ENCODE data around the gene VKORC1.
"Not testable (repeated sequence)": the region's sequence is repeated elsewhere in the genome, so short reads cannot be mapped to it uniquely, and the experiment has no call there.

VKORC1 gene

DNA sequence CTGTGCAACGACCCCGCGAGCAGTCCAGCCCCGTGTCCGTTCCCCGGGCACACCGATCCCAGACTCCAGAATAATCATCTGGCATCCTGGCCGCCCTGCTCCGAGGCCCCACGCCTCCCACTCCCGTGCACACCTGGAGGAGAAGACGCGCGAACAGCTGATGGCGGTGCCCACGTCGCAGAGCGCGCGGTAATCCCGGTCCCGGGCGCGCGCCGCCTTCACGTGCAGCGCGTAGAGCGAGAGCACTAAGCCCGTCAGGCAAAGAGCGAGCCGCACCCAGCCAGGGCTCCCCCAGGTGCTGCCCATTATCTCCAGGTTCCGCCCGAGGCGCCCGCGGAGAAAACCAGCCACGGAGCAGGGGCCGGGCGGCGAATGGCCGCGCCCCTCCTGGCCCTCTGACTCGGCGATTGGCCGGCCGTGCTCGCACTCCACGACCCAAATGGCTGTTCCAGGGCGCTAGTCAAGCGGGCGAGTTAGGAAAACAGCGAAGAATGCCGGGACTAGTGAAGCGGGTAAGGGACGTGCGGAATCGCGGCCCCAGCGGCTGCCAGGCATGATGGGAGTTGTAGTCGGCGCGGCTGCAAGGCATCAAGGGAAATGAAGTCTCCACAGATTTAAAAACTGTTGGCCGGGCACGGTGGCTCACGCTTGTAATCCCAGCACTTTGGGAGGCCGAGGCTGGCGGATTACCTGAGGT, at the start of gene VKORC1:
Gene VKORC1, minus strand, starts transcription at position 374 of the 697 bp plus-strand sequence. Its CDS starts 68 bp downstream, at position 306.
- peak within 1 kb of the TSS; percentile 97 for H3K4me3 ChIP-seq (ENCODE audit: control insufficient read depth, low read depth, low read length)
- TF ChIP-seq, protein P1, sequence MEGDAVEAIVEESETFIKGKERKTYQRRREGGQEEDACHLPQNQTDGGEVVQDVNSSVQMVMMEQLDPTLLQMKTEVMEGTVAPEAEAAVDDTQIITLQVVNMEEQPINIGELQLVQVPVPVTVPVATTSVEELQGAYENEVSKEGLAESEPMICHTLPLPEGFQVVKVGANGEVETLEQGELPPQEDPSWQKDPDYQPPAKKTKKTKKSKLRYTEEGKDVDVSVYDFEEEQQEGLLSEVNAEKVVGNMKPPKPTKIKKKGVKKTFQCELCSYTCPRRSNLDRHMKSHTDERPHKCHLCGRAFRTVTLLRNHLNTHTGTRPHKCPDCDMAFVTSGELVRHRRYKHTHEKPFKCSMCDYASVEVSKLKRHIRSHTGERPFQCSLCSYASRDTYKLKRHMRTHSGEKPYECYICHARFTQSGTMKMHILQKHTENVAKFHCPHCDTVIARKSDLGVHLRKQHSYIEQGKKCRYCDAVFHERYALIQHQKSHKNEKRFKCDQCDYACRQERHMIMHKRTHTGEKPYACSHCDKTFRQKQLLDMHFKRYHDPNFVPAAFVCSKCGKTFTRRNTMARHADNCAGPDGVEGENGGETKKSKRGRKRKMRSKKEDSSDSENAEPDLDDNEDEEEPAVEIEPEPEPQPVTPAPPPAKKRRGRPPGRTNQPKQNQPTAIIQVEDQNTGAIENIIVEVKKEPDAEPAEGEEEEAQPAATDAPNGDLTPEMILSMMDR (IDR thresholded peaks at IDR 0.05; ENCODE audit: control insufficient read depth, insufficient read depth, low read depth, low read length, missing control alignments): no peak
- DNase-seq (ENCODE audit: low read depth): peak; percentile 89

GRCh38 chr16:31143694-31144148, 49.1 kb upstream of the VKORC1 start:
- no peak overlapping the region for H3K4me3 ChIP-seq (ENCODE audit: control insufficient read depth, low read depth, low read length)
- TF ChIP-seq, protein P1 (IDR thresholded peaks at IDR 0.05; ENCODE audit: control insufficient read depth, insufficient read depth, low read depth, low read length, missing control alignments): no peak
- no peak for DNase-seq (ENCODE audit: low read depth)

- H3K4me3 ChIP-seq (ENCODE audit: control insufficient read depth, low read depth, low read length): no peak overlapping the region; the same call in 1 of the 2 replicates
- TF ChIP-seq, protein P1 (IDR thresholded peaks at IDR 0.05; ENCODE audit: control insufficient read depth, insufficient read depth, low read depth, low read length, missing control alignments): no peak
- DNase-seq (ENCODE audit: low read depth): no peak
Measured at GRCh38 chr16:31143011-31143693, 48.6 kb upstream of the VKORC1 start.

- peak; percentile 94 for DNase-seq (ENCODE audit: low read depth)
- peak overlapping the region; percentile 25 for H3K4me3 ChIP-seq (ENCODE audit: control insufficient read depth, low read depth, low read length)
- TF ChIP-seq, protein P1 (IDR thresholded peaks at IDR 0.05; ENCODE audit: control insufficient read depth, insufficient read depth, low read depth, low read length, missing control alignments): peak; percentile 89
Measured at GRCh38 chr16:31142109-31143010, 47.8 kb upstream of the VKORC1 start.

GRCh38 chr16:31141489-31142108, 47.0 kb upstream of the VKORC1 start:
- peak overlapping the region; percentile 17 for H3K4me3 ChIP-seq (ENCODE audit: control insufficient read depth, low read depth, low read length)
- TF ChIP-seq, protein P1 (IDR thresholded peaks at IDR 0.05; ENCODE audit: control insufficient read depth, insufficient read depth, low read depth, low read length, missing control alignments): no peak

DNA sequence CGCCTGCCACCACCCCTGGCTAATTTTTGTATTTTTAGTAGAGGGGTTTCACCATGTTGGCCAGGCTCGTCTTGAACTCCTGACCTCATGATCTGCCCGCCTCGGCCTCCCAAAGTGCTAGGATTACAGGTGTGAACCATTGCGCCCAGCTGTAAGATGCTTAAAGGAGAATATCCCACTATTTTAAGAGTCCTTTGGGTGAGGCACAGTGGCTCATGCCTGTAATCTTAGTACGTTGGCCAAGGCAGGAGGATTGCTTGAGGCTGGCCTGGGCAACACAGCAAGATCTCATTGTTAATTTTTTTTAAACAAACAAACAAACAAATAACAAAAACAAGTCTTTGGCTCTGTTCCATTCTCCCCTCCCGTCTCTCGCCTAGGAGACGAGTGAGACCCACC, 46.5 kb upstream of the VKORC1 start:
- H3K4me3 ChIP-seq (ENCODE audit: control insufficient read depth, low read depth, low read length); DNase-seq (ENCODE audit: low read depth): not testable (repeated sequence)

More at GRCh38 chr16:31141489-31142108, 47.0 kb upstream of the VKORC1 start:
- peak; percentile 41 for DNase-seq (ENCODE audit: low read depth)

All from AG09309 (cell line).